Heart left ventricle (tissue), 16 donors: ENCODE results near the gene KLHL12. TPM values are rescaled to one million over a fixed set of nuclear protein-coding genes. Genes with fewer than 3 reads are reported as not detected.

Source experiments
- ATAC-seq, 4 donors: fragments of 200-7000 bp; cut with Tn5 transposase; one replicate each; pipeline ENCODE4 v1.9.1; 2020 to 2022; ENCODE audit warnings: moderate library complexity in 4 of 4, mild to moderate bottlenecking in 3 of 4, moderate number of reproducible peaks in 1 of 4
- DNase-seq, 5 donors: peaks; one replicate each; pipeline ENCODE4 v3.0.0-alpha.2; 2020
- H3K27ac ChIP-seq, 12 donors: fragments of 200-600 bp; sonication (generic) in 4 of 12; one replicate each; pipeline versions ENCODE4 v1.5.0 to v1.8.0; 2016 to 2022; ENCODE audit warnings: mild to moderate bottlenecking in 2 of 12
- H3K27me3 ChIP-seq, 9 donors: fragments of 200-600 bp; sonication (generic) in 2 of 9; one replicate each; pipeline versions ENCODE4 v1.5.1 to v1.8.0; 2016 to 2022; ENCODE audit warnings: mild to moderate bottlenecking in 3 of 9
- H3K36me3 ChIP-seq, 9 donors: fragments of 200-600 bp; sonication (generic) in 2 of 9; one replicate each; pipeline versions ENCODE4 v1.5.0 to v1.8.0; 2018 to 2022; ENCODE audit warnings: mild to moderate bottlenecking in 2 of 9
- H3K4me1 ChIP-seq, 12 donors: fragments of 200-600 bp; sonication (generic) in 4 of 12; one replicate each; pipeline versions ENCODE4 v1.5.0 to v1.8.0; 2016 to 2022; ENCODE audit warnings: mild to moderate bottlenecking in 3 of 12
- H3K4me3 ChIP-seq, 12 donors: fragments of 200-600 bp; sonication (generic) in 4 of 12; one replicate each; pipeline versions ENCODE4 v1.5.0 to v1.8.0; 2017 to 2022; ENCODE audit warnings: mild to moderate bottlenecking in 9 of 12, moderate library complexity in 4 of 12
- H3K9me3 ChIP-seq, 12 donors: fragments of 200-600 bp; sonication (generic) in 4 of 12; one replicate each; pipeline versions ENCODE4 v1.5.0 to v1.8.0; 2016 to 2022; ENCODE audit warnings: mild to moderate bottlenecking in 1 of 12
- POLR2A ChIP-seq, 2 donors: fragments of 450-650 bp; IDR thresholded peaks; one replicate each; pipeline ENCODE4 v1.6.1; 2017; ENCODE audit warnings: antibody characterized with exemption in 2 of 2, mild to moderate bottlenecking in 2 of 2, moderate library complexity in 2 of 2
- WGBS, 4 donors: extraction: QIAGEN DNeasy Blood & Tissue Kit in 2 of 4; methylation state at CpG; one replicate each; pipeline versions ENCODE4 v1.1.5 to v1.1.7; 2013 to 2018; 5-methylcytosine and 5-hydroxymethylcytosine counted together
- intact Hi-C, 10 donors: fragments of 100-400 bp; cut with DNase I; formaldehyde crosslinking; loops; one replicate each; pipeline versions ENCODE4 v1.11.1 to v1.14.2; 2022
- long read RNA-seq, 3 donors: library from polyadenylated mRNA; unstranded; transcript quantifications; one replicate each; pipeline ENCODE4 v2.0.0, GENCODE V29; 2020 to 2021
- polyA plus RNA-seq, 2 donors: library from polyadenylated mRNA; stranded (reverse); fragments of 200-250 nt; gene quantifications; one replicate each; pipeline ENCODE4 v1.2.3, GENCODE V29; 2013
- total RNA-seq, 9 donors: library from RNA; depleted of rRNA in 2 of 9; stranded (reverse); fragments of >200 nt in 2 of 9; fragmentation: NEBNext Ultra II Directional in 3 of 9; extraction: Animal tissue kit (Norgen Biotek cat#: 25700) in 3 of 9; gene quantifications; one replicate each; pipeline versions ENCODE4 v1.1.0 to v1.2.4, GENCODE V29; 2016 to 2023
- TF ChIP-seq, protein P1 (sequence below), 12 donors: fragments of 200-600 bp; sonication (generic) in 4 of 12; IDR thresholded peaks; one replicate each; pipeline versions ENCODE4 v1.5.0 to v1.8.0; 2018 to 2022; ENCODE audit warnings: antibody characterized with exemption in 12 of 12, mild to moderate bottlenecking in 5 of 12
- donor health status: ischemic (EF 13 %, LVEDD 7.1; RV severe dilation, severe dysfunction).
- donor health status: healthy with polysubstance abuse.
- donor health status: DM: no; HTN: yes; CAD: no.
- donor health status: DM: no; HTN: no; CAD: no.
- donor health status: ischemic (EF 25% LVEDD 6.9; RV normal size, moderate dysfunction).
- donor health status: ischemic (EF 25% LVEDD 5.7; RV mildly dilated, moderate dysfunction).
- donor health status: healthy.
- donor health status: DM: yes; HTN: yes; CAD: no.
- donor health status: ischemic (EF 35%, LVEDD 5.7; RV mildly dilated, moderate dysfunction).
- donor health status: nonischemic (EF 11% LVEDD 7.7; RV severe dilation, severe dysfunction).
- donor health status: DM: yes; HTN: yes; CAD: no.
- donor health status: PGD.
- donor health status: ischemic (EF 29% LVEDD 5.4; RV normal size, mild dysfunction).
- donor health status: nonischemic (EF 23%, LVEDD 6.1; RV moderate dilation, normal function).

Gene KLHL12
- total RNA-seq: 10 to 100 TPM; 16.1 to 30.1 (median 21.5) TPM
- polyA plus RNA-seq: 10 to 100 TPM; 10.4 to 17.2 TPM
- long read RNA-seq, donor 1, transcript KLHL12-203 (12 exons, 3,359 nt): major isoform, 26 of 37 reads
- long read RNA-seq, donor 1, partial matches to known transcripts: 4 of 37 reads
- long read RNA-seq, donor 1, other reads (novel, unspliced or antisense): 7 of 37 reads
- long read RNA-seq, donor 2, transcript KLHL12-203 (12 exons, 3,359 nt): major isoform, 52 of 63 reads
- long read RNA-seq, donor 2, partial matches to known transcripts: 4 of 63 reads
- long read RNA-seq, donor 2, other reads (novel, unspliced or antisense): 7 of 63 reads
- long read RNA-seq, donor 3, transcript KLHL12-203 (12 exons, 3,359 nt): major isoform, 26 of 30 reads
- long read RNA-seq, donor 3, partial matches to known transcripts: 2 of 30 reads
- long read RNA-seq, donor 3, other reads (novel, unspliced or antisense): 2 of 30 reads

DNA sequence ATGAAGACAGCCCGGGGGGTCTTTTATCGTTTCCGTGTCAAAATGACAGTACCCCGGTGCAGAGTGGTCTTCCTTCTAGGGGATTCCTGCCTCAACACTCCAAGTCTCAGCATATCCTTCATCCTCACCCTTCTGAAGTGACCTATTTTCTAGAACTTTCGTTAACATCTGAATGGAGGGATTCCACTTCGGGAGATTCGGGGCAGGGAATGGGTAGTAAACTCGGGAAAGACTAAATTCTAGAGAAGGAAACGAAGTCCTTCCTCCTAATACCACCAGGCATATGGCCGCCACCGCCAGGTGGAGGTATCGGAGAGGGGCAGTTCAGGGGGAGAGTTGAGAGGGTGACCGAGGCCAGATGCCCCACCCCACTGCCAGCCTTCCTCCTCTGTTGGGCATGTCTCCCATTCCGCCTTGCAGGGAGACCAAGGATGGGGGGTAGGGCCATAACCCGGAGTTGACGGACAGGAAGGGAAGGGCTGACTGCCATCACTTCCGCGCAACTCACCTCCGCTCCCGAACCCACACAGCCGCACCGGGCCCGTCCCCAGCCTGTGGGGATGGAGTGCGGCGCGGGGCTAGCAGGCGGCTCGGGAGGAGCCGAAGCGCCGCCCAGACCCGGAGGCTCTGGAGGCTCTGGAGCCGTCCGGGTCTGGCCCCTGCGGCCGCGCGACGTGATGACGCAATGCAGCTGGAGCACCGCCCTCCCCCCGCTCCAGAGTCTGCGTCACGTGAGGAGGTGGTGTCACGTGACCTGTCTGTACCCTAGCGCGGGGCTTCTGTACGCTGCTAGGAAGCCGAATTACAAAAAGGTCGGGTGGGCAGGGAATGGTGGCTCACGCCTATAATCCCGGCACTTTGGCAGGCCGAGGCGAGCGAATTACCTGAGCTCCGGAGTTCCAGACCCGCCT, at the start of gene KLHL12:
Gene KLHL12, minus strand, starts transcription at position 654 of the 911 bp plus-strand sequence. CDS start 2,072 bp downstream, outside the sequence.
- Histone ChIP-seq H3K27ac (peak within 1 kb of the TSS; percentile 57 to 98 (median 94)), H3K36me3 (peaks cover 0 to 30% (median 24%) of the 10 kb centered on the region in 9 donors), H3K9me3 (no peaks in the 10 kb centered on the region), H3K27me3 (no peaks in the 10 kb centered on the region), H3K4me3 (peak within 1 kb of the TSS; percentile 69 to 96 (median 84)), H3K4me1 (peaks cover 0 to 40% (median 11%) of the 10 kb centered on the region in 12 donors)
- WGBS, 4 donors: 1% methylated on average over 44 to 57 of the region's 57 CpGs
- peak; percentile 39 to 93 for TF ChIP-seq POLR2A (IDR thresholded peaks at IDR 0.05)
- TF ChIP-seq, protein P1, sequence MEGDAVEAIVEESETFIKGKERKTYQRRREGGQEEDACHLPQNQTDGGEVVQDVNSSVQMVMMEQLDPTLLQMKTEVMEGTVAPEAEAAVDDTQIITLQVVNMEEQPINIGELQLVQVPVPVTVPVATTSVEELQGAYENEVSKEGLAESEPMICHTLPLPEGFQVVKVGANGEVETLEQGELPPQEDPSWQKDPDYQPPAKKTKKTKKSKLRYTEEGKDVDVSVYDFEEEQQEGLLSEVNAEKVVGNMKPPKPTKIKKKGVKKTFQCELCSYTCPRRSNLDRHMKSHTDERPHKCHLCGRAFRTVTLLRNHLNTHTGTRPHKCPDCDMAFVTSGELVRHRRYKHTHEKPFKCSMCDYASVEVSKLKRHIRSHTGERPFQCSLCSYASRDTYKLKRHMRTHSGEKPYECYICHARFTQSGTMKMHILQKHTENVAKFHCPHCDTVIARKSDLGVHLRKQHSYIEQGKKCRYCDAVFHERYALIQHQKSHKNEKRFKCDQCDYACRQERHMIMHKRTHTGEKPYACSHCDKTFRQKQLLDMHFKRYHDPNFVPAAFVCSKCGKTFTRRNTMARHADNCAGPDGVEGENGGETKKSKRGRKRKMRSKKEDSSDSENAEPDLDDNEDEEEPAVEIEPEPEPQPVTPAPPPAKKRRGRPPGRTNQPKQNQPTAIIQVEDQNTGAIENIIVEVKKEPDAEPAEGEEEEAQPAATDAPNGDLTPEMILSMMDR (IDR thresholded peaks at IDR 0.05): peak; percentile 23 to 69 (median 54)
- peak; percentile 98 to 100 (median 99) for ATAC-seq
- intact Hi-C loops: loop anchor here in 9 of 10 donors (1.0 to 5.0 kb wide), 9 partner anchors 31 to 80 kb away; partner anchors contain the start of genes CYB5R1 (in 3 of the 9), ADIPOR1 (in 1 of the 9), RABIF (in 1 of the 9) and TMEM183A (in 1 of the 9)
- DNase-seq: peak; percentile 97 to 98 (median 97)

DNA sequence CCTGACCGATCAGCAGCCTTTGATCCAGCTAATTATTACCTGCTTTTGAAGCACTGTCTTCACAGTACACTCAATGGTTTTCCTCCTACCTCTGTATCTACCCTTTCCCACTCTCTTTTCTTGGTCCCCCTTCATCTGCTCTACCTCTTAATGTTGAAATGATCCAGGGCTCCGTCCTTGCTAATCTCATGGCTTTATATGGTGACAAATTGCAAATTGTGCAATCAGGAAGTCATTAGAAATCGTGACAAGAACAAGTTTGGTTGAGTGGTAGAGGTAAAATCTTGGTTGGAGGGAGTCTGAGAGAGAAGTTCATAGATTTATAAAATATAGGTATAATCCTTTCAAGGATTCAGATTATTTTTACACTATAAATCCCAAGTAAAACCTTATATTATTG, 49.6 kb upstream of the KLHL12 start:
- Histone ChIP-seq H3K27ac (no peak overlapping the region), H3K36me3 (no peaks in the 10 kb centered on the region), H3K4me1 (peaks cover 0 to 5% (median 0%) of the 10 kb centered on the region in 12 donors), H3K4me3 (no peak overlapping the region), H3K27me3 (peaks cover 0 to 19% (median 0%) of the 10 kb centered on the region in 9 donors), H3K9me3 (no peaks in the 10 kb centered on the region)
- WGBS, 4 donors: 37 to 51% (median 49%) methylated on average over 3 of the region's 3 CpGs
- ATAC-seq: no peak
- no peak for TF ChIP-seq POLR2A (IDR thresholded peaks at IDR 0.05)
- TF ChIP-seq, protein P1 (IDR thresholded peaks at IDR 0.05): no peak
- no peak for DNase-seq
- intact Hi-C loops: no loop called here

DNA sequence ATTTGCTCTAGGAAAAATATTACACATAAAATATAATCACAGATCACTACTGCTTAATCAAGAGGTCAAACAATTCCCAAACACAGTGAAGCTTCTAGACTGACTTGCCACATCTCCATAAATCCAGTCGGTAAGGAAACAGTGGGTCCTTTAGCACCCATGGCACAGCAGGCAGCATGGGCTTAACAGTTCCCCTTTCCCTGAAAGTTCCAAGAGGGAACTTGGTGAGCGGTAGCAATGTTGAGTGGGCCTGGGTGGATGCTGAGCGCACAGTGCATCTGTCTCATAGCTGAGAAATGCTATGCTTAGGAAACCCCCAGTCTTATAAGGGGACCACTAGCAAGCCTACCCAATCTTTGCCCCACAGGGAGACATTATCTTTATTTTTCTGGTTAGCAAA, 47.8 kb upstream of the KLHL12 start:
- DNase-seq: no peak
- intact Hi-C loops: no loop called here

More for the DNA sequence above, 47.8 kb upstream of the KLHL12 start:
- H3K9me3 ChIP-seq: no peaks in the 10 kb centered on the region
- no peak for ATAC-seq
- peaks cover 0 to 19% (median 0%) of the 10 kb centered on the region in 9 donors for H3K27me3 ChIP-seq
- WGBS, 4 donors: 76 to 92% (median 88%) methylated on average over 3 of the region's 3 CpGs
- H3K27ac ChIP-seq: no peak overlapping the region
- peaks cover 0 to 9% (median 0%) of the 10 kb centered on the region in 12 donors for H3K4me1 ChIP-seq
- no peaks in the 10 kb centered on the region for H3K36me3 ChIP-seq
- no peak for TF ChIP-seq POLR2A (IDR thresholded peaks at IDR 0.05)
- TF ChIP-seq, protein P1 (IDR thresholded peaks at IDR 0.05): no peak
- no peak overlapping the region for H3K4me3 ChIP-seq
